Activated T-helper 1 cell treated with anti-CD3 and anti-CD28 coated beads, Interleukin-12 subunit alpha, Interleukin-12 subunit beta, Interleukin-2, Interleukin-4 antibody, amounts not matched to agents 30 ng/mL and 10 ng/mL and 1 ng/mL, durations not matched to agents 14 hours and 24 hours and 36 hours (primary cell): ENCODE data around the gene GGA2. TPM values are rescaled to one million over a fixed set of nuclear protein-coding genes. Genes with fewer than 3 reads are reported as not detected.
A peak's percentile ranks its signal among the peaks of the same experiment; 100 is the strongest.
"Not testable (repeated sequence)": the region's sequence is repeated elsewhere in the genome, so short reads cannot be mapped to it uniquely, and the experiment has no call there.

ENCODE experiments used
- DNase-seq: peaks from one replicate; pipeline ENCODE4 v3.0.0; 2021; ENCODE audit warnings: low spot score
- H3K27ac Mint-ChIP-seq: one replicate; pipeline ENCODE4 v1.8.0; 2021; ENCODE audit warnings: mild to moderate bottlenecking, mixed read lengths
- H3K27me3 Mint-ChIP-seq: one replicate; pipeline ENCODE4 v1.8.0; 2022; ENCODE audit warnings: mild to moderate bottlenecking, moderate library complexity, mixed read lengths; ENCODE audit not compliant: insufficient read depth
- H3K36me3 Mint-ChIP-seq: one replicate; pipeline ENCODE4 v1.8.0; 2021; ENCODE audit warnings: low read depth, mixed read lengths
- H3K4me1 Mint-ChIP-seq: one replicate; pipeline ENCODE4 v1.8.0; 2021; ENCODE audit warnings: low read depth, mixed read lengths
- H3K4me3 Mint-ChIP-seq: one replicate; pipeline ENCODE4 v1.8.0; 2021; ENCODE audit warnings: mild to moderate bottlenecking, moderate library complexity, mixed read lengths
- H3K9me3 Mint-ChIP-seq: one replicate; pipeline ENCODE4 v1.8.0; 2021; ENCODE audit warnings: mixed read lengths
- intact Hi-C: fragments of 100-400 bp; cut with micrococcal nuclease; formaldehyde crosslinking; loops from one replicate; pipeline ENCODE4 v1.15.1; 2024
- total RNA-seq: library from RNA; stranded (reverse); gene quantifications from 2 replicates; pipeline ENCODE4 v1.2.3, GENCODE V29; 2022

The GGA2 gene
- total RNA-seq, 1 donor from 2014 or later, result 106 TPM

GRCh38 chr16:23469814-23470213 is 40.5 kb downstream of the GGA2 start:
- no peak for DNase-seq
- Mint-ChIP-seq H3K36me3 (peaks cover 39% of the 10 kb centered on the region), H3K9me3 (no peaks in the 10 kb centered on the region), H3K27me3 (no peaks in the 10 kb centered on the region), H3K4me1 (no peaks in the 10 kb centered on the region), H3K4me3 (no peak overlapping the region), H3K27ac (no peak overlapping the region)
- intact Hi-C loops, result no loop called here

- no peaks in the 10 kb centered on the region for H3K4me1 Mint-ChIP-seq
- no peak for DNase-seq
- H3K4me3 Mint-ChIP-seq, result no peak overlapping the region
- H3K9me3 Mint-ChIP-seq, result no peaks in the 10 kb centered on the region
- H3K27ac Mint-ChIP-seq, result no peak overlapping the region
- intact Hi-C loops, result no loop called here
- H3K27me3 Mint-ChIP-seq, result no peaks in the 10 kb centered on the region
- H3K36me3 Mint-ChIP-seq, result peaks cover 33% of the 10 kb centered on the region
Observed at GRCh38 chr16:23466162-23466885, 44.0 kb downstream of the GGA2 start.

- intact Hi-C loops, result no loop called here
- no peaks in the 10 kb centered on the region for H3K4me1 Mint-ChIP-seq
- H3K27me3 Mint-ChIP-seq, result no peaks in the 10 kb centered on the region
- H3K9me3 Mint-ChIP-seq, result no peaks in the 10 kb centered on the region
- DNase-seq, result no peak
- H3K36me3 Mint-ChIP-seq, result peaks cover 32% of the 10 kb centered on the region
- no peak overlapping the region for H3K4me3 Mint-ChIP-seq
- H3K27ac Mint-ChIP-seq, result no peak overlapping the region
Observed at GRCh38 chr16:23465179-23465578, 45.1 kb downstream of the GGA2 start.

GRCh38 chr16:23464196-23464595 is 46.1 kb downstream of the GGA2 start:
- H3K4me3 Mint-ChIP-seq, result no peak overlapping the region
- intact Hi-C loops, result no loop called here
- H3K36me3 Mint-ChIP-seq, result peaks cover 22% of the 10 kb centered on the region
- no peaks in the 10 kb centered on the region for H3K27me3 Mint-ChIP-seq
- no peak overlapping the region for H3K27ac Mint-ChIP-seq
- DNase-seq, result no peak
- no peaks in the 10 kb centered on the region for H3K9me3 Mint-ChIP-seq
- no peaks in the 10 kb centered on the region for H3K4me1 Mint-ChIP-seq

- H3K27me3 Mint-ChIP-seq, H3K9me3 Mint-ChIP-seq, H3K4me3 Mint-ChIP-seq, DNase-seq, intact Hi-C loops, H3K27ac Mint-ChIP-seq, H3K4me1 Mint-ChIP-seq: not testable (repeated sequence)
- H3K36me3 Mint-ChIP-seq, result peaks cover 15% of the 10 kb centered on the region
Observed at GRCh38 chr16:23462994-23463393, 47.3 kb downstream of the GGA2 start.

- intact Hi-C loops, result loop anchor here (1.0 to 5.0 kb wide), 6 partner anchors 19 to 304 kb away; partner anchors contain the start of genes EARS2, GGA2, PLK1 and UBFD1
Observed at GRCh38 chr16:23453338-23454052, 56.8 kb downstream of the GGA2 start.

GRCh38 chr16:23452572-23453337 is 57.5 kb downstream of the GGA2 start, which contains the start of gene COG7:
Gene COG7, minus strand, starts transcription at chr16:23453189. Its CDS starts 195 bp downstream, at chr16:23452994.
- H3K27me3 Mint-ChIP-seq, result peaks cover 1% of the 10 kb centered on the region
- intact Hi-C loops, result loop anchor here (1.0 to 5.0 kb wide), 7 partner anchors 18 to 303 kb away; partner anchors contain the start of genes EARS2, GGA2, NDUFAB1 and PLK1
- peaks cover 30% of the 10 kb centered on the region for H3K4me1 Mint-ChIP-seq
- H3K9me3 Mint-ChIP-seq, result no peaks in the 10 kb centered on the region
- H3K4me3 Mint-ChIP-seq, result peak within 1 kb of the TSS; percentile 98
- DNase-seq, result peak; percentile 83
- H3K27ac Mint-ChIP-seq, result peak within 1 kb of the TSS; percentile 95
- H3K36me3 Mint-ChIP-seq, result no peaks in the 10 kb centered on the region

More at GRCh38 chr16:23453338-23454052, 56.8 kb downstream of the GGA2 start:
- Mint-ChIP-seq H3K9me3 (no peaks in the 10 kb centered on the region), H3K4me1 (peaks cover 30% of the 10 kb centered on the region), H3K4me3 (peak overlapping the region; percentile 98), H3K27ac (peak overlapping the region; percentile 95), H3K27me3 (peaks cover 1% of the 10 kb centered on the region), H3K36me3 (no peaks in the 10 kb centered on the region)
- no peak for DNase-seq

GRCh38 chr16:23452221-23452571 is 58.1 kb downstream of the GGA2 start:
- Mint-ChIP-seq H3K4me3 (peak overlapping the region; percentile 98), H3K27me3 (peaks cover 1% of the 10 kb centered on the region), H3K36me3 (no peaks in the 10 kb centered on the region), H3K27ac (peak overlapping the region; percentile 95), H3K4me1 (peaks cover 30% of the 10 kb centered on the region), H3K9me3 (no peaks in the 10 kb centered on the region)
- intact Hi-C loops, result loop anchor here (1.0 to 5.0 kb wide), 4 partner anchors 17 to 225 kb away; partner anchors contain the start of genes NDUFAB1 and PLK1
- no peak for DNase-seq

- Mint-ChIP-seq H3K9me3 (no peaks in the 10 kb centered on the region), H3K36me3 (peaks cover 4% of the 10 kb centered on the region), H3K4me3 (no peak overlapping the region), H3K4me1 (peaks cover 28% of the 10 kb centered on the region), H3K27me3 (no peaks in the 10 kb centered on the region), H3K27ac (no peak overlapping the region)
- intact Hi-C loops, result no loop called here
- no peak for DNase-seq
Observed at GRCh38 chr16:23448392-23448791, 61.9 kb downstream of the GGA2 start.

- not testable (repeated sequence) for H3K27me3 Mint-ChIP-seq, H3K27ac Mint-ChIP-seq, H3K9me3 Mint-ChIP-seq, H3K4me1 Mint-ChIP-seq, H3K4me3 Mint-ChIP-seq, DNase-seq
- peaks cover 36% of the 10 kb centered on the region for H3K36me3 Mint-ChIP-seq
- intact Hi-C loops, result loop anchor here (10.0 kb wide), 2 partner anchors 183 to 373 kb away; no protein-coding TSS in a partner anchor
Observed at GRCh38 chr16:23437542-23437941, 72.8 kb downstream of the GGA2 start.

- intact Hi-C loops, result loop anchor here (10.0 kb wide), 2 partner anchors 182 to 372 kb away; no protein-coding TSS in a partner anchor
- Mint-ChIP-seq H3K9me3 (no peaks in the 10 kb centered on the region), H3K27ac (no peak overlapping the region), H3K4me1 (no peaks in the 10 kb centered on the region), H3K4me3 (no peak overlapping the region), H3K36me3 (peaks cover 36% of the 10 kb centered on the region), H3K27me3 (no peaks in the 10 kb centered on the region)
- DNase-seq, result no peak
Observed at GRCh38 chr16:23436951-23437350, 73.3 kb downstream of the GGA2 start.

GRCh38 chr16:23435500-23435899 is 74.8 kb downstream of the GGA2 start:
- no peak overlapping the region for H3K27ac Mint-ChIP-seq
- H3K9me3 Mint-ChIP-seq, result no peaks in the 10 kb centered on the region
- no peak overlapping the region for H3K4me3 Mint-ChIP-seq
- peaks cover 28% of the 10 kb centered on the region for H3K36me3 Mint-ChIP-seq
- peak; percentile 40 for DNase-seq
- intact Hi-C loops, result loop anchor here (2.0 to 10.0 kb wide), 3 partner anchors 17 to 371 kb away; partner anchors contain the start of gene COG7
- no peaks in the 10 kb centered on the region for H3K27me3 Mint-ChIP-seq
- H3K4me1 Mint-ChIP-seq, result no peaks in the 10 kb centered on the region
